ENCODE data around the gene IMPG2.
"Not testable (repeated sequence)": the region's sequence is repeated elsewhere in the genome, so short reads cannot be mapped to it uniquely, and the experiment has no call there.

IMPG2 gene

DNA sequence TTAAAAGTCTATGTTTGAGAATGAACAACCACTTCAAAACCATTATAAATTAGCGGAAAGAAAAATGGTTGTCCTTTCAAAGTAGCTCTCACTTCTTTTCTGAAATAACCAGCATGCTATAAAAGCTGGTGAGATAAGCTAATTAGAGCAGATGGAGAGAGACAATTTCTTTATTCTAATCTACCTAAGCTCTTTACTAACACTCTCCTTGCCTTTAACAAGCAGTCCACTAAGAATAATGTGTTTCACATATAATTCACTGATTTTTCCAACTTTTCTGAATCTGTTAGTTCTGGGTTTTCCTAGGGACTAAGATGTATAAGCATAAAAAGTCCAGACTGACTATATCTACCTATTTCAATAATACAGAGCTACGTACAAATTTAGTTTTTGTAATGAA is at the start of gene IMPG2:
TSS of gene IMPG2 (minus strand) at position 101 of the 400 bp plus-strand sequence. CDS start 203 bp downstream, outside the sequence.
- DNase-seq = no peak

DNA sequence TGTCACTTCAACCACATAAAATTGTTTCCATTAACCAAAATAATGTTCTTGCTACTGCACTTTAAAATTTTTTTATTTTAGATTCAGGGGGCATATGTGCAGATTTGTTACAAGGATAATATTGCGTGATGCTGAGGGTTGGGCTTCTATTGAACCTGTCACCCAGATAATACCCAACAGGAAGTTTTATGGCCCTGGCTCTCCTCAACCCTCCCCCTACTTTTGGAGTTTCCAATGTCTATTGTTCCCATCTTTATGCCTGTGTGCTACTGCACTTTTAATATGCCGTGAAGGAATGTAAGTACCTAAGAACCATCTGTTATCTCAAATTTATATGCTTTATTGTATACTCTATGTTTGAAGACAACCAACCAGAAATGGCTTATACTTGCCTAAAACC is 42.0 kb upstream of the IMPG2 start:
- DNase-seq = no peak

DNA sequence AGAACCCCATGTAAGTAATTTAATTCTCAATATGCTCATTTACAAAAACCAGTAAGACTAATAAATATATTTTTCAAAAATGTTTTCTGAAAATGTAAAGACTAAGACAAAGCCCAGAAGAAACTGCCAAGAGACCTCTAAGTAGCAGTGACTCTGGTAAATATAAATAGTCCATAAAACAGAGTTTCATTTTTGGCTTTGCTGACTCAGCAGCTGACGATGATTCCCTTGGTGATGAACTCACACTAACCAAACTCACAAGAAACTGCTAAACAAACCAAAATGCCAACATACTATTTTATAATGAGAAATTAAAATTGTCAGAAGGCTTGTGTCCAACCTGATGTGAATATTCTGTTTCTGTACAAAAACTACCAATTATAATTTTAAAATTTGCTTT is 31.5 kb upstream of the IMPG2 start:
- DNase-seq = peak; percentile 50 to 62 (median 51)

DNA sequence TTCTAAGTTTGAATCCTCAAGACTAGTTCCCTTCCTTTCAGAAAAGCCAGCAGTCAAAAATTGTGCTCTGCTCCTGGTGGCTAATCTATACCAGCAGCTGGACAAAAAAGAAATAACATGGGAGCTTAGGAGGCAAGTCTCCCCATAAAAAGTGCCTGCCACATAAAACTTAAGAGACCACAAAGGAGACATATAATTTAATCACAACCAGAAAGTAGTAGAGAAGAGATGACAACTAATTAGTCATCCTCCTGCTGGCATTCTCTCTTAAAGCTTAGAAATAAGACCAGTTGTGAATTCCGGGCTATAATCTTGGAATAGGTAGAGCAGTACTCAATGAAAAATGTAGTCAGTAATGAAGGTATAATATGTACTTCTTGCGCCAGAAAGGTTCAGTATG is 20.2 kb upstream of the IMPG2 start:
- no peak for DNase-seq

DNA sequence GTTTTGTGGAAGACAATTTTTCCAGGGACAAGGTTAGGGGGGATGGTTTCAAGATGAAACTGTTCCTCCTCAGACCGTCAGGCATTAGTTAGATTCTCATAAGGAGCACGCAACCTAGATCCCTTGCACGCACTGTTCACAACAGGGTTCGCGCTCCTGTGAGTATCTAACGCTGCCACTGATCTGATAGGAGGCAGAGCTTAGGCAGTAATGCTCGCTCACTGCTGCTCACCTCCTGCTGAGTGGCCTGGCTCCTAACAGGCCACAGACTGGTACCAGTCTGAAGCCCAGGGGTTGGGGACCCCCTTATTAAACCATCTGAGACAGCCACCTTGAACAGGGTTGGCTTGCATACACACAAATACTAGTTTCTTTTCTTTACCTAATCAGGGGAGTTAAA is 13.5 kb upstream of the IMPG2 start:
- DNase-seq = no peak

DNA sequence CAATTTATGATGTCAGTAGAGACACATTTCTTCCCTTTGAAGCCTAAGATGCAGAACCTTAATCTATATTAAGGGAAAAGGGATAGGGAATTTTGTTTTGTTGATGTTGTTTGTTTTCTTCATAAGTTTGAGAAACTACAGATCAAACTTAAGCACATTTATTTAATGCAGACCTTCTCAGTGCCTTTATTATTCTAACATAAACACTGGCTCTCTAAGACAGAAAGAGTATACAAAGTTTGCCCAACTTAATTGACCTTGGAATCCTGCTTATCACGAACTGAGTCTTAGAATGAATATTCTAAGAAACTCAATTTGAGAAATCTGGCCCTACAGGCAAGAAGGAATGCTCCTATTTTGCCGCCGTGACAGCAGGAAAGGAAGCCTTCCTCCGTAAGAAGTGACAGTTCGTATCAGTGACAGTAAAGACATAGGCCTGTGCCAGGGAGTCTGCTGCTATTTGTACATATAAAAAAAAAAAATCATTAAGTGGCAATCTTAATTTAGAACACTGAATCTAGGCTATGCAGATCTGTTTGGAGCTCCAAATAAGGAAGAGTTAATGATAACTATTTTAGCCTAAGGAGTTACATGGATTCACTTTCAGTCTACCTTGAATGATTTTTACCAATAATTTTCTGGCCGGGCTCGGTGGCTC is 8.8 kb upstream of the IMPG2 start:
- no peak for DNase-seq

DNA sequence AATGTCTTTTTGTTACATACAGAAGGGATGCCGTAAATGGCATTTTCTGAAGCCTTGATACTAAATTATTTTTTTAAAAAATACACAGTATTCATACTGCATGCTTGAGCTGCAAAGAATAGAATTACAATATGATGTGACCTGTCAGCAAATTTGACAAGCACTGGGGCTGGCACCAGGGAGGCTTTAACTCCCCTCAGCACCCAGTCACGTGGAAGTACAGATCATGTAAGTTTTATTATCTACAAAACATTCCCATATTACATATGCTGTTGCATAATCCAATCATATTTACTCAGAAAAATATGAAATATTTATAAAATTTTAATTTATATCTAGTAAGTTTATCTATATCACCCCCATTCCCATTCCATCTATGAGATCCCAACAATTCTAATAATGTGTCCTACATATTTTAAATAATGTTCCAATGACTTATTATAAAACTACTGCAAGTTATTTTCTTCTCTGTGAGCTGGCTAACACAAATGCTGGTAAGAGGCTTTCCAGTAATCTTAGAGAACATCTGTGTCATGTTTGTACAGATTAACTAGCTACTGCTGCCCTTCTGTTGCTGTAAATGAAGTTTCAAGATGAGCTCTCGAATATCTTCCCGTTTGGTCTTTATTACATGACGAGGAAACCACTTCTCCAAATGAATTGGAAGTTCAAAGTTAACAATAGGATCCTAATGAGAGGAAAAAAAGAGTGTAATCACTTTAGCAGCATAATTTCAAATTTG is 5.2 kb upstream of the IMPG2 start:
- DNase-seq = no peak

DNA sequence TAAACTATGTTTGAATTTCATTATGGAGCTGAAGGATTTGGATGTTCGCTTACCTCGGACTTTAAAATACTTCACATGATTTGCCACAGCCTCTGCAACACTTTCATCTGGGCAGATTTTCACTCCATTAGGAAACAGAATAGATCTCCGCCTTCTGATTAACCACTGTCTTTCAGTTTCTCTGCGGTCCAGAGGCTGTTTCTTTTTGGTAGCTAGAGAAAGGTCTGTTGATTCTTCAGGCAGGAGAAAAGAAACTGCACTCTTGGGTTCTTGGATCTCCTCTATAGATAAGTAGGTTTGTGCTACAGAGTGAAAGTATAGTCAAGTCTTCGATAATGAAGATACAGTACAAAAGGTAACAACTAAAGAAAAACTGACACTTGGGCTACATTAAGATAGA is 844 bp downstream of the IMPG2 start:
- no peak for DNase-seq

DNA sequence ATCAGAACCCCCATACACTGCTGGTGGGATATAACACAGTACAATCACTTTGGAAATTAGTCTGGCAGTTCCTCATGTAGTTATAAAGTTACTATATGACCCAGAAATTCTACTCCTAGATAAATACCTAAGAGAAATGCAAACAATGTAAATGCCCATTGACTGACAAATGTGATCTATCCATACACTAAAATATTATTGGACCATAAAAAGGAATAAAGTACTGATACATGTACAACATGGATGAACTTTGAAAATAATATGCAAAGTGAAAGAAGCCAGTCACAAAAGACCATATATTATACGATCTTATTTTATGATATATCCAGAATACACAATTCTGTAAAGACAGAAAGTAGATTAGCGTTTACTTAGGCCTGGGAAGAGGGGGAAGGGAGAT is 7.8 kb downstream of the IMPG2 start:
- DNase-seq = no peak

DNA sequence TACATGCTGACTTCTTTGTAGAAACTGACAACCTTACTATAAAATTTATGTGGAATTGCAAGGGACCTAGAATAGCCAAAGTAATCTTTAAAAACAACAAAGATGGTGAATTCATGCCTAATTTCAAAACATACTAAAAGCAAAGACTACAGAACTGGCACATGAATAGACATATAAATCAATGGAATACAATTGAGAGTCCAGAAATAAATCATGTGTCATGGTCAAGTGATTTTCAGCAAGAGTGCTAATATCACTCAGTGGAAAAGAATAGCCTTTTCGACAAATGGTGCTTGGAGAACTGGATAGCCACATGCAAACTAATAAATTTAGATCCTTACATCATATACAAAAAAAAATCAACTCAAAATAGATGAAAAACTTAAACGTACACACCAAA is 8.7 kb downstream of the IMPG2 start:
- no peak for DNase-seq

DNA sequence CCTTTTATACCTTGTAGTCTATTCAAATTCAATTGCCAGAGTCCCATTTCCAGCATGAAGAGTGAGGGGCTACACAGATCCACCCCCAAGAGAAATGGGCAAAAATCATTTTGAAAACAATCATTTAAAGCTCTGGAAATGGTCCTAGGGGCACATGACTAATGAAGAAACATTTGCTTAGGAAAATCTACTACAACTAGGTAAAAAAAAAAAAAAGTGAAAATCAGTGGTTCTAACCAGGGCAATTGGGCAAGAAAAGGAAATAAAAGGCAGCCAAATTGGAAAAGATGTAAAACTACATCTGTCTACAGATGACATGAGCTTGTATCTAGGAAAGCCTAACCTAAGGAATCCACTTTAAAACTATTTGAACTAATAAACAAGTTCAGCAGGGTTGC is 9.4 kb downstream of the IMPG2 start:
- DNase-seq = no peak

DNA sequence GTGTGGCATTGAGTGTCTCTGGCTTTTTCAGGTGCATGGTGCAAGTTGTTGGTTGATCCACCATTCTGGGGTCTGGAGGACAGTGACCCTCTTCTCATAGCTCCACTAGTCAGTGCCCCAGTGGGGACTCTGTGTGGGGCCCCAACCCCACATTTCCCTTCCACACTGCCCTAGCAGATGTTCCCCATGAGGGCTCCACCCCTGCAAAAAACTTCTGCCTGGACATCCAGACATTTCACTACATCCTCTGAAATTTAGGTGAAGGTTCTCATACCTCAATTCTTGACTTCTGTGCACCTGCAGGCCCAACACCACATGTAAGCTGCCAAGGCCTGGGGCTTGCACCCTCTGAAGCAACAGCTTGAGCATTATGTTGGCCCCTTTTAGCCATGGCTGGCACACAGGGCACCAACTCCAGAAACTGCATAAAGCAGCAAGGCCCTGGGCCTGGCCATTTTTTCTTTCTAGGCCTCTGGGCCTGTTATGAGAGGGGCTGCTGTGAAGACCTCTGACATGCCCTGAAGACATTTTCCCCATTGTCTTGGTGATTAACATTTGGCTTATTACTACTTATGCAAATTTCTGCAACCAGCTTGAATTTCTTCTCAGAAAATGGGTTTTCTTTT is 12.1 kb downstream of the IMPG2 start:
- DNase-seq = not testable (repeated sequence)

DNA sequence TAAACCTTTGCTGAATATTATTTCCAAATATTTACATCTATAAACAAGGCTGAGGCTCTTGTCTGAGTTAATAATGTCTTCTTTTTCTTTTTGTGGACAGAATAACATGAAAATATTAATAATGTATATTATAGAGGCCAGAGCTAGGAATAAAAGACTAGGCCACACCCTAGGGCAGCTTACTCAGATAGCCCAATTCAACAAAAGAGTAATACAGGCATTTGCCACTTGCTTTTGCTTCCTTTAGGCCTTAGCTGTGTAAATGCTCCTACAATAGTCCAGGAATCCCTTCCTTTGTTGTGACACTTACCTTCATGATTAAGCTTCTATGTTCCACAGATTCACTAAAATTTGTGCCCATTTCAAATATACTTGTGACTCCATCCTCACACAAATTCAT is 16.5 kb downstream of the IMPG2 start:
- no peak for DNase-seq

DNA sequence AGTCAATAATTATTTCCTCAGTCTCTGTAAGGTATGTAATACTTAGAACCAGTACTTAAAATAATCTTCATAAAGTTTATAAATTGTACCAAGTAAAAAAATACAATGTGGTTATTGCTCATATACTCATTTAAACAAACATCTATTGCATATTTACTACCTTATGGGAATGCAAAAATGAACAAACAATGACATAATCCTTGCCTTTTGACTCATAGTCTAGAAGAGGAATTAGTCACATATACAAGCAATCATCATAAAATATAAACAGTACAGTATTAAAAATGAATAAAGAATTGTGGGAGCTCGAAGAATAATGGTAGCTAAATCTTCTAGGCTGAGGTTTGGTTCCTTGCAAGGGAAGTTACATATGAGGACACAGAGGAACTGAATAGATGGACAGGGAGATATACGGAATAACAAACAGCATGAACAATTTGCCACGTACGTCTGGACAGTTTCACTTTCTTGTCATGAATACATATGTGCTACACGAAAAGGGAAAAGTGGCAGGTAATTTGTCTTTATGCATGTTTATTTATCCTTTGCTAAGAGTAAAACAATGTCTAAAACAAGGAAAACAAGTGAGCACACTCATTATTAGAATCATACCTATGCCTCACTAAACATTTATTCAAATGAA is 17.2 kb downstream of the IMPG2 start:
- peak in 1 of 3 donors; percentile 5 for DNase-seq

DNA sequence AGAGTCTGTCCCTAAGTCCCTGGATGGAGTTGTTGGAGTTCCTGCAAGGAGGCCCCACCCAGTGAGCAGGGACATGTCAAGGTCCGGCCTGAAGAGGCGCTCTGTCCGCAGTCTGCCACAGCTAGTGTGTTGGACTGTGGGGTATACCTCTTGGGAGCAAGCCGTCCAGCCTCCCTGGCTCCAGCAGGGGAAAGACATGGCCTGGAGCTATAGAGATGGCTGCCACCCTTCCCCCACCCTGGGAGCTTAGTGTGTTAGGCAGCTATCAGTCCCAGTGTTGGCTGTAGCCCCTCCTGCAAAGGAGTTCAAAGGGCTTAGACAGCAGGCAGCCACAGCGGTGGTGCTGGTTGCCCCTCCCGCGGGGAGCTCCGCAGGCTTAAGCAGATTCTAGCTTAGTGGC is 20.3 kb downstream of the IMPG2 start:
- DNase-seq = no peak

DNA sequence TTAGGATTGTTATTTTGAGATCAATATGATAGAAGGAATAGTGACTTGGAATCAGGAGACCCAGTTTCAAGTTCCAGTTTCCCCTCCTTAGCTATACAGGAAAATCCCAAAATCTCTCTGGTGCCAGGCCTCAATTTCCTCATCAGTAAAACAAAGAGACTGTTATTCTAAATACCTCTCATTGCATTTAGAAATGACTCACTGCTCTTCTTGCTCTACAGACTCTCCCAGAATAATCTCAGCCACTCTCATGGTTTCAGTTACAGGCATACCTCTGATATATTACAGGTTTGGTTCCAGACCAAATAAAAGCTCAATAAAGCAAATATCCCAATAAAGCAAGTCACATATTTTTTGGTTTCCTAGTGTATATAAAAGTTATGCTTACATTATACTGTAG is 28.3 kb downstream of the IMPG2 start:
- DNase-seq = peak in 1 of 3 donors; percentile 0

DNA sequence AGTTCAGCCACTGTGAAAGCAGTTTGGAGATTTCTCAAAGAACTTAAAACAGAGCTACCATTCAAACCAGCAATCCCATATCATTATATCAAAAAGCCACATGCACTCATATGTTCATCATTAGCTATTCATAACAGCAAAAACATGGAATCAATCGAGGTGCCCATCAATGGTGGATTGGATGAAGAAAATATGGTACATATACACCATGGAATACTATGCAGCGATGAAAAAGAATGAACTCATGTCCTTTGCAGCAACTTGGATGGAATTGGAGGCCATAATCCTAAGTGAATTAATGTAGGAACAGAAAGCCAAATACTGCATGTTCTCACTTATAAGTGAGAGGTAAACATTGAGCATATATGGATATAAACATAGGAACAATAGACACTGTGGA is 32.1 kb downstream of the IMPG2 start:
- no peak for DNase-seq

DNA sequence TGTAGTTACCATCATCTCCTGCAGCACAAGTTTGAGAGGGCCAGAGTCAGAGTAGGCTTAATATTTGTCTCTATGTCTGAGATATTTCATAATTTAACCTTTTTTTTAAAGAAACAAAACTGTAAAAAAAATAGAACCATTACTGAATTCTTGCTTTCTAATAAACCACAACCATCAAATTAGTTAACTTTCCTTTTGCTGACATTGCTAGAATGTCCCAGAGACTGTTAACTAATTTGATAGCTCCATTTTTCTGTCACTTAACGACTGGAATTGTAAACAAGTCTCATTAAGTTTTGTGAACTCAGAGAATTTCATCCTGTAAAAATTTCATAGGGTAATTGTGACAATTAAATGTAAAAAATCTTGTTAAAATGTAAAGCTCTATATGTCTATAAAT is 35.6 kb downstream of the IMPG2 start:
- DNase-seq = no peak

DNA sequence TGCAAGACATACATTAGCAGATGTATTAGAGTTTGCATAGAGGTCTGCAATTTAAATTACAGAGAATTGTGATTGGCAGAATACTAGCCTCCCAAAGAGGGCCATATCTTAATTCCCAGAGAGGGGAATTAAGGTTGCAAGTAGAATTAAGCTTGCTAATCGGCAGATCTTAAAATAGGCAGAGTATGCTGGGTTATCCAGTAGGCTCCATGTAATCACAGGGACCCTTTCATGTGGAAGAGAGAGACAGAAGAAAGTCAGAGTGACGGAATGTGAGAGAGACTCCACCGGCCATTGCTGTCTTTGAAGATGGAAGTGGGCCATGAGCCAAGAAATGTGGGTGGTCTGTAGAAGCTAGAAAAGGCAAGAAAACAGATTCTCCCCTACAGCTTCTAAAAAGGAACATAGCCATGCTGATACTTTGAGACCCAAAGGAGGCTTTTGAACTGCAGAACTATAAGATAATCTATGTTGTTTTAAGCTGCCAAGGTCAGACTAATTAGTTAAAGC is 38.8 kb downstream of the IMPG2 start:
- DNase-seq = no peak

DNA sequence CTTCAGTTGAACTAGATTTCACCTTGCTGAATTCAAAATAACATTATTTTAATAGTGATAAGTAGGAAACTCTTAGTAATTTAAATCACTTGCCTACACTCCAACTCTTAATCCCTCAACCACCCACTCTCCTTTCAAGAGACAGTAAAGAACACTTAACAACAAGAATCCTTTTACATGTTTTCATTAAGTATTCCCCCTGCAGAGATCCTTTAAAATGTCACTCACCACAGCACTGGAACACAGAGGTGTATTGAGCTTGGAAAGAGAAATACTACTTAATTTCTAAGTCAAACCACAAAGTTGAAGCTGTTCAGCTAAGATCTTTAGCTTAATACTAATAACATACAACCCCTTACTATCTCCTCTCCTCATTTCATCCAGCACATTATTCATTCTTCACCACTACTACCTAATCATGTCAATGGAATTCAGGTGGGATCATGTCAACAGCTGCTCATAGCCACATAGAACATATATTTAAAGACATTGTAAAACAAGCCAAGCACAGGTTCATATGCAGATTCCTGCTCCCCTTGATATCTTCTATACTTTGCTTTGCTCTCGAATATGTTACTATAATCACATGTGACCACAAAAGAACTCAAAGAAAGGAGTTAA is 40.5 kb downstream of the IMPG2 start:
- DNase-seq = no peak

DNA sequence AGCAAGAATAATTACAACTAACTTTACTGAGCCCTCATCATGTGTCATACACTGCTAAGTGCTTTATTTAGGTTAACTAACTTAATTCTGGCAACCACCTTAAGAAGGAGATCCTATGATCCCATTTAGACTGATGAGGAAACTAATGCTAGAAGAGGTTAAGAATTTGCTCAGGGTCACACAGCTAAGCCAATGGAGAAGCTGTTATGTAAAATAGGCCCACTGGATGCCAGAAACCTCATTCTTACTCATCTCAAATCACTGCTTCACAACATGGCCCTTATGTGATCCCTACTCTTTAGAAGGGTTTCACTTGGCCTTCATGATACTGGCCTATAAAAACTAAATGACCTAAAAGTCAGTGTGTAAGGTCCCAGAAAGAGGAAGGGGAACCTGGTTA is 41.2 kb downstream of the IMPG2 start:
- DNase-seq = no peak

DNA sequence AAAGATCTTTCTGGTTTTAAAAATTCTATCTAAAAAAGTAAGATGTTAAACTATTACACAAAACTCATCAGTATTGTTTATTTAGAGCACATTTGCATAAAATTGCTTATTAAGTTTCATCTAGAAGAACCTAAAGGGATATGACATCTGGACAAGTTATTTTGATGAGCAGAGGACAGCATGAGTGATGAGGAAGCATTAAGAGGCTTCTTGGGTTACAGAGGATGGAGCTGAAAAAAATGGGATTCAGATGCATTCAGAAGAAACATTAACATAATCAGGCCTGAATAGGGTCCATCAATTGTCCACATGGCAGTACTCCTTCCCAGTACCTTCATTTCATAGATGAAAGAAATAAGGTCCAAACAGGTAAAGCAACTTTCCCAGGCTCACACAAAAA is 41.6 kb downstream of the IMPG2 start:
- DNase-seq = no peak

DNA sequence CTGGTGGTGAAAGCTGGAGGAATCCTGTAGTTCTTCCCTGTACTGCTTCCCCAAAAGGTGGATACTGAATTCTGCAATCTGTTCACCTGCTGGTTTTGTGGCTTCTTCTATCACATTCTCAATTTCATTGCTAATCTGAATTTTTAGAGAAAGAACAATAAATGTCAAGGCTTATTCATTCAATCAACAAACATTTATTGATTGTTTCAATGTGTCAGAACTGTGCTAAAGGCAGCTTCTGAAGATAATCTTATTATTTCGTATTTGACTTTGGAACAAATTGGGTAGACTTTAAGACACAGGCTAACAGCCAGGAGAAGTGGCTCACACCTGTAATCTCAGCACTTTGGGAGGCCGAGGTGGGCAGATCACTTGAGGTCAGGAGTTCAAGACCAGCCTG is 46.8 kb downstream of the IMPG2 start:
- DNase-seq = no peak
